HG03342 (cell line): Measurements from ENCODE around the gene INPP5J.
A peak's percentile ranks its signal among the peaks of the same experiment; 100 is the strongest.
"Not testable (repeated sequence)": the region's sequence is repeated elsewhere in the genome, so short reads cannot be mapped to it uniquely, and the experiment has no call there.

Experiments
- ATAC-seq: cut with Tn5 transposase; IDR thresholded peaks from one replicate; pipeline ENCODE4 v1.9.1; 2021; ENCODE audit warnings: mild to moderate bottlenecking, moderate library complexity; ENCODE audit not compliant: unreplicated experiment

Gene INPP5J

DNA sequence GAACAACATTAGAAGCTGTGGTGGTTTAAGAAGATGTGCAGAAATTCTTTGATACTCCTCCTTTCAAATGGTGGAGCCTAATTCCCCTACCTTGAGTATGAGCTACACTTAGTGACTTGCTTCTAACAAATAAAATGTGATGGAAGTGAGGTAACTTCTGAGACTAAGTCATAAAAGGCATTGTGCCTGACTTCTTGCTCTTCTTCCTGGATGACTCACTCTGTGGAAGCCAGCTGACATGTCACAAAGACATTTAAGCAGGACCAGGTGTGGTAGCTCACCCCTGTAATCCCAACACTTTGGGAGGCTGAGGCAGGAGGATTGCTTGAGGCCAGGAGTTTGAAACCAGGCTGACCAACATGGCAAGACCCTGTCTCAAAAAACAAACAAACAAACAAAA, 21.5 kb downstream of the INPP5J start:
- ATAC-seq, result no peak

- no peak for ATAC-seq
Measured at GRCh38 chr22:31148488-31148887, 25.7 kb downstream of the INPP5J start.

GRCh38 chr22:31148953-31149627, 26.3 kb downstream of the INPP5J start:
- no peak for ATAC-seq

GRCh38 chr22:31150615-31151014, 27.8 kb downstream of the INPP5J start:
- ATAC-seq, result no peak

GRCh38 chr22:31151872-31152271, 29.1 kb downstream of the INPP5J start:
- no peak for ATAC-seq

DNA sequence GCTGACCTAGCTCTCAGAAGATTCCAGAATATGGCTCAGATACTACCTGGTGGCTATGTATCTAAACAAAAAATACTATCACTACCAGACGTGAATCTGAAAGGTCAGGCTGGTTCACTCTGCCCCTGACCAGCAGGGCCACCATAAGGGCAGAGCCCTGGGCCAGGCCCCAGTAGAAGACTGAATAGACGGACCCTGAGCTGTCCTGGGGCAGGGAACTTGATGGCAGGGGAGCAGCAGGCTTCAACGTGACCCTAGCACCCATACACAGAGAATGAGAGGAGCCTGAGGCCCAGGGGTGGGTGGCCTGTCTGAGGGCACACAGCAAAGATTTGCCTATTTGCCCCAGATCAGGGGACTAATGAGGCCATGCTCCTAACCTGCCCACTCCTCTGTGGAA, 30.6 kb downstream of the INPP5J start:
- no peak for ATAC-seq

GRCh38 chr22:31154975-31155374, 32.2 kb downstream of the INPP5J start:
- no peak for ATAC-seq

- no peak for ATAC-seq
Measured at GRCh38 chr22:31155422-31155821, 32.7 kb downstream of the INPP5J start.

GRCh38 chr22:31160328-31160978, 37.7 kb downstream of the INPP5J start:
- ATAC-seq, result peak; percentile 28

DNA sequence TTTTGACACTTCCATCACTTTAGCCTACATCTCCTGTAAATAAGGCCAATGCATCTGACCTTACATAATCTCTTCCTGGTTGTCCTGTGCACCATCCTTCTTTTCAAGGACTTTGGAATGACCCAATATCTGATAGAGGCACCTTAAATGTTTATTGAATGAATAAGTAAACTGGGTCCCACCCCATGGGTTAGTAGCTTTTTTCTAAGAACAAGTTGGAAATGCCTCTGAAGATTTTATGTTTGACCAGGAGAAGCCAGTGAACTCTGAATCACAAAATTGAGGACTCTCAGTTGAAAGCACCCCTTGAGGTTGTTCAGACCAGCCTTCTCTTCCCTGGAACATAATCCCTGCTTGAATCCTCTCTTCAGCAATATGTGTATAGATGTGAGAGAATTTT, 38.6 kb downstream of the INPP5J start:
- no peak for ATAC-seq

DNA sequence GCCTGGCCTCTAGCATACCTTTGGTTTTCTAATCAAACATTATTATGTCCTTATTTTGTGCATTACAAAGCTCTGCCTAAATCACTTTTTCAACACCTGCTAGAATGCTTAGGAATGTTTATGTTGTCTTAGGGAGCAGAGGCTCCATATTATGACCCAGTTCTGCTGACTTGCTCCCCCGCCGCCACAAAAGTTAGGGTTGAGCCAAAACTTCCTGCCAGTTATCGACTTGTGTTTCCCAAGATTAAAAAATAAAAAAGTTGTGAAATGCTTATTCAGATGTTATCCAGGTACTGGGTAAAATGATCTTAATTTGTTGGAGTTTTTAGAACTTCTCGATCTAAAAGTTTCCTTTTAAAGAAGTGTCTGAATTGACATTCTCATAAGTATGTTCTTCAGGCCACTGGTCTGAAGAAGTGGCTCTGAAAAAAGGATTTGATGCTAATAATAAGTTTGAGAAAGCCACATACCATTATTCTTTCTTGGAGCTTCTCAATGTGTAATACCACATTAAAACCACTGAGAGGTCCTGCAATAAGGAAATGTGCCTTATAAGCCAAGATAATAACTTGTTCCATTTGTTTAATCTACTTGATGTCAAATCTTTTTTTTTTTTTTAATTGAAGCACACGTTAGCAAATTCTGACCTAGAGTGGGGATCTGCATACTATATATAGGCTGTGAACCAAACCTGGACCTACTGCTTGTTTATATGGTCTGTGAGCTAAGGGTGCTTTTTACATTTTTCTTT, 39.4 kb downstream of the INPP5J start:
- ATAC-seq, result no peak

- ATAC-seq, result no peak
Measured at GRCh38 chr22:31170971-31171370, 48.2 kb downstream of the INPP5J start.

DNA sequence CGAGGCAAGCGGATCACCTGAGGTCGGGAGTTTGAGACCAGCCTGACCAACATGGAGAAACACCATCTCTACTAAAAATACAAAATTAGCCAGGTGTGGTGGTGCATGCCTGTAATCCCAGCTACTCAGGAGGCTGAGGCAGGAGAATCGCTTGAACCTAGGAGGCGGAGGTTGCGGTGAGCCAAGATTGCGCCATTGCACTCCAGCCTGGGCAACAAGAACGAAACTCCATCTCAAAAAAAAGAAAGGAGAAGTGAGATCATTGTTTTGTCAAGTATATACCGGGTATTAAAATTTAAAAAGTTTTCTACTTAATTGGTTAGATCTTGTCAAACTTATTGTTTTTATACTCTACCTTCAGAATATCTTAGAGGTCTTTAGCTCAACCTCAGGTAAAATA, 49.0 kb downstream of the INPP5J start:
- ATAC-seq, result not testable (repeated sequence)

- no peak for ATAC-seq
Measured at GRCh38 chr22:31173386-31174145, 50.8 kb downstream of the INPP5J start.

- ATAC-seq, result no peak
Measured at GRCh38 chr22:31176923-31177322, 54.2 kb downstream of the INPP5J start.

DNA sequence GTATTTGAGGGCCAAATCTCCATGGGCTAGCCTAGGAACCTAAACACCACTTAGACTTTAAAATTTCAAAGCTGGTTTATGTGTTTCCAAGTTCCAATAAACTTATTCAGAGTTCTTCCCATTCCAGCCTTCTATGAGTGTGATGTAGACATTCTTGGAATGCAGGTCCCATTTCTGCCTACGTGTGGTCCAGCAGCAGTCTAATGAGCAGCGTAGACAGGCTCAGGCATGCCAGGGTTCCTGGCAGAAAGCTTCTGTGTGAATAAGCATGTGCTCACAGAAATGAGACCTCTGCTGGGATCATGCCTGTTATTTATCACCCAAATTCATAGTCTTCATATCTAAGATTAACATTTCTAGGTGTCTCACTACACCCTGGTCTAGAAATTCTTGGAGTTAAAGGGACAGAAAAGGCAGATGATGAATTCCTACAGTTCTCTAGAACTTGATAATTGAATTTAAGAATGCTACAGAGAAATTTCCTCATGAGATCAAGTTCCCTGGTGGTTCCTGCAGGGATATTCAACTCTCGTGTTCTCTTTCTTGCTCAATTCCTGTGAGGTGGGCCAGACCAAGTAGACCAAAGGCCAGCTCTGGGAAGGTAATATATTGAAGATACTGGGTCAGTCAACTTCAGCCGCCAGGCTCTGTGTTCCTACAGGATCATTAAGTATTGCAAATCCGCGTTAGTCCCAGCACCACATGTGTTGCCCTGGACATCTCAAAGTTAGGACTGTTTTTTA, 54.8 kb downstream of the INPP5J start:
- no peak for ATAC-seq

- ATAC-seq, result no peak
Measured at GRCh38 chr22:31178859-31179258, 56.1 kb downstream of the INPP5J start.

GRCh38 chr22:31179345-31179744, 56.6 kb downstream of the INPP5J start:
- no peak for ATAC-seq

DNA sequence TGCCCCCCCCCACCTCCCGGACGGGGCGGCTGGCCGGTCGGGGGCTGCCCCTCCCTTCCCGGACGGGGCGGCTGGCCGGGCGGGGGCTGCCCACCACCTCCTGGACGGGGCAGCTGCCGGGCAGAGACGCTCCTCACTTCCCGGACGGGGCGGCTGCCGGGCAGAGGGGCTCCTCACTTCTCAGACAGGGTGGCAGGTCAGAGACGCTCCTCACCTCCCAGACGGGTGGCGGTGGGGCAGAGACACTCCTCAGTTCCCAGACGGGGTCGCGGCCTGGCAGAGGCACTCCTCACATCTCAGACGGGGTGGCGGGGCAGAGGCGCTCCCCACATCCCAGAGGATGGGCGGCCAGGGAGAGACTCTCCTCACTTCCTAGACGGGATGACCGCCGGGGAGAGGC, 61.2 kb downstream of the INPP5J start:
- no peak for ATAC-seq
